Measurements from ENCODE around the gene ARPC5. TPM values are rescaled to one million over a fixed set of nuclear protein-coding genes. Genes with fewer than 3 reads are reported as not detected.

ARPC5 gene
- total RNA-seq, 1 experiment from 2014 or later: 158 TPM

DNA sequence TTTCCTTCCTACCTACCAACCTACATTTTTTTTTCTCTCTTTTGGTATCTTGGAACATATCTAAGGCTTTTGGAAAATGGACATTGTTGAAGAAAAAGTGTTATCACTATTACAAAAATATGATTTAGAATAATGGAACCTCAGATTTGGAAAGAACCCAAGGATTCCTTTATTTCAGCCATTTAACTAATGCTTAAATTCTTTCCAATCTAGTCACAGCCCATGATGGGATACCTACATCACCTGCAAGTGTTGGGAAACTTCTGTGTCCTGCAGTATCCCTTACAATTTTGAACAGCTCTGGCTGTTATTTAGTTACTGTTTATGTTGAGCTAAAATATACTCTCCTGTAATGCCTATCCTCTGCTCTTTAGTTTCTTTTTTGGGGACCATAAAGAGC is 39.8 kb upstream of the ARPC5 start:
- DNase-seq (ENCODE audit: low spot score): no peak
- H3K9me3 ChIP-seq (ENCODE audit: low read depth, low read length, poor library complexity, severe bottlenecking): peaks cover 6% of the 10 kb centered on the region
- no peak overlapping the region for H3K4me3 ChIP-seq (ENCODE audit: low read depth, low read length, poor library complexity, severe bottlenecking)
- TF ChIP-seq, protein P1, sequence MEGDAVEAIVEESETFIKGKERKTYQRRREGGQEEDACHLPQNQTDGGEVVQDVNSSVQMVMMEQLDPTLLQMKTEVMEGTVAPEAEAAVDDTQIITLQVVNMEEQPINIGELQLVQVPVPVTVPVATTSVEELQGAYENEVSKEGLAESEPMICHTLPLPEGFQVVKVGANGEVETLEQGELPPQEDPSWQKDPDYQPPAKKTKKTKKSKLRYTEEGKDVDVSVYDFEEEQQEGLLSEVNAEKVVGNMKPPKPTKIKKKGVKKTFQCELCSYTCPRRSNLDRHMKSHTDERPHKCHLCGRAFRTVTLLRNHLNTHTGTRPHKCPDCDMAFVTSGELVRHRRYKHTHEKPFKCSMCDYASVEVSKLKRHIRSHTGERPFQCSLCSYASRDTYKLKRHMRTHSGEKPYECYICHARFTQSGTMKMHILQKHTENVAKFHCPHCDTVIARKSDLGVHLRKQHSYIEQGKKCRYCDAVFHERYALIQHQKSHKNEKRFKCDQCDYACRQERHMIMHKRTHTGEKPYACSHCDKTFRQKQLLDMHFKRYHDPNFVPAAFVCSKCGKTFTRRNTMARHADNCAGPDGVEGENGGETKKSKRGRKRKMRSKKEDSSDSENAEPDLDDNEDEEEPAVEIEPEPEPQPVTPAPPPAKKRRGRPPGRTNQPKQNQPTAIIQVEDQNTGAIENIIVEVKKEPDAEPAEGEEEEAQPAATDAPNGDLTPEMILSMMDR (conservative IDR thresholded peaks at IDR 0.05; ENCODE audit: low read depth, low read length): no peak
- no peak for TF ChIP-seq EZH2 (IDR thresholded peaks at IDR 0.05; ENCODE audit: borderline replicate concordance, low read depth, low read length, poor library complexity, severe bottlenecking)
- intact Hi-C loops (cut with micrococcal nuclease; ENCODE audit: unreplicated experiment): no loop called here
- CTCF ChIA-PET: interaction anchor here (1.0 kb wide), 1 partner anchor 20 kb away, joined by 3 read pairs; no protein-coding TSS in a partner anchor
- H3K4me1 ChIP-seq (ENCODE audit: insufficient read depth, low read length, poor library complexity, severe bottlenecking): peaks cover 6% of the 10 kb centered on the region
- no peaks in the 10 kb centered on the region for H3K27me3 ChIP-seq (replicated peaks; ENCODE audit: insufficient read depth, low read depth, low read length, poor library complexity)
- no TSS peak for BruUV-seq (replicated peaks)
- POLR2A ChIA-PET (ENCODE audit: low non-redundant PET): no interaction called here
- no peak overlapping the region for H3K27ac ChIP-seq (ENCODE audit: low read depth, low read length, poor library complexity, severe bottlenecking)
- H3K36me3 ChIP-seq (ENCODE audit: insufficient read depth, low read length, poor library complexity, severe bottlenecking): no peaks in the 10 kb centered on the region

DNA sequence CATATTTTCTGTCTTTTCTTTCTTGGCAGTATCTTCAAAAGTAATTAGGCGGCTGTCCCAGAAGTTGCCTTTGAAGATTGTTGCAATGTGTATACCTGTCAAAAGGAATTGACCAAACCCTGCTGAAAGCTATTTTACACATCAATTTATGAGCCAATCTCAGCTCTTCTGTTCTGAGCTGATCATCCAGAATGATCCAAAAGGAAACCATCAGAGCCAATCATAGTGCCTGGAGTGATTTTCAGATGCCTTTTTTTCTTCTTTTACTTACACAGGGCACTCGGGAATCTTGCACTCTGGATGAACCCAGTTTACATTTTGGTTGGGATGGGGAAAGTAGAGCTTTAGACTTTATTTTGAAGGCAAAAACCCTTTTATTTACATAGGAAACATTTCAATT is 39.3 kb upstream of the ARPC5 start:
- ChIA-PET CTCF (interaction anchor here (1.0 to 1.4 kb wide), 2 partner anchors 10 to 20 kb away, joined by 3 to 5 read pairs; no protein-coding TSS in a partner anchor), POLR2A (ENCODE audit: low non-redundant PET) (no interaction called here)
- no peak for TF ChIP-seq EZH2 (IDR thresholded peaks at IDR 0.05; ENCODE audit: borderline replicate concordance, low read depth, low read length, poor library complexity, severe bottlenecking)
- TF ChIP-seq, protein P1 (conservative IDR thresholded peaks at IDR 0.05; ENCODE audit: low read depth, low read length): no peak

DNA sequence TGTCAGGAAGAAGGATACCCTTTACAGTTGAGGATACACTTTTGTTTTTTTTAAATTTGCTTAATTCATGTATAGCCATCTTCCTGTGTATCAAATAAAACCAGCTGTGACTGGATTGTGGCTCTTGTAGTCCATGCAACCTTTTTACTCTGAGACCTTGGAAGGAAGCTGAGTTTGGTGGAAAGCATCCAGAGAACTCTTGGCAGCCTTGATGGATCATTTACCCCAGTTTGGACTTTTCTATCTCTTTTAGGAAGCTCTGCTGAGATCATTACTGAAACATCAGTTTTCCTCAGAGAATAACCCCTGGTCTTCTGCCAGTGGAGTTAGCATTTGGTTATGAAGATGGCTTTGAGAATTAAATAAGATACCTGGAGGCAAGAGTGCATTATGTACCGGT is 38.8 kb upstream of the ARPC5 start:
- Histone ChIP-seq H3K27me3 (replicated peaks; ENCODE audit: insufficient read depth, low read depth, low read length, poor library complexity) (no peaks in the 10 kb centered on the region), H3K27ac (ENCODE audit: low read depth, low read length, poor library complexity, severe bottlenecking) (no peak overlapping the region), H3K9me3 (ENCODE audit: low read depth, low read length, poor library complexity, severe bottlenecking) (peaks cover 6% of the 10 kb centered on the region), H3K36me3 (ENCODE audit: insufficient read depth, low read length, poor library complexity, severe bottlenecking) (no peaks in the 10 kb centered on the region), H3K4me1 (ENCODE audit: insufficient read depth, low read length, poor library complexity, severe bottlenecking) (peaks cover 6% of the 10 kb centered on the region), H3K4me3 (ENCODE audit: low read depth, low read length, poor library complexity, severe bottlenecking) (no peak overlapping the region)
- DNase-seq (ENCODE audit: low spot score): no peak
- intact Hi-C loops (cut with micrococcal nuclease; ENCODE audit: unreplicated experiment): no loop called here
- TF ChIP-seq, protein P1 (conservative IDR thresholded peaks at IDR 0.05; ENCODE audit: low read depth, low read length): no peak
- no peak for TF ChIP-seq EZH2 (IDR thresholded peaks at IDR 0.05; ENCODE audit: borderline replicate concordance, low read depth, low read length, poor library complexity, severe bottlenecking)
- no TSS peak for BruUV-seq (replicated peaks)
- ChIA-PET POLR2A (ENCODE audit: low non-redundant PET) (no interaction called here), CTCF (interaction anchor here (1.4 kb wide), 1 partner anchor 10 kb away, joined by 5 read pairs; no protein-coding TSS in a partner anchor)

More for the DNA sequence above, 39.3 kb upstream of the ARPC5 start:
- no TSS peak for BruUV-seq (replicated peaks)
- DNase-seq (ENCODE audit: low spot score): no peak
- Histone ChIP-seq H3K27ac (ENCODE audit: low read depth, low read length, poor library complexity, severe bottlenecking) (no peak overlapping the region), H3K9me3 (ENCODE audit: low read depth, low read length, poor library complexity, severe bottlenecking) (peaks cover 6% of the 10 kb centered on the region), H3K36me3 (ENCODE audit: insufficient read depth, low read length, poor library complexity, severe bottlenecking) (no peaks in the 10 kb centered on the region), H3K4me3 (ENCODE audit: low read depth, low read length, poor library complexity, severe bottlenecking) (no peak overlapping the region), H3K27me3 (replicated peaks; ENCODE audit: insufficient read depth, low read depth, low read length, poor library complexity) (no peaks in the 10 kb centered on the region), H3K4me1 (ENCODE audit: insufficient read depth, low read length, poor library complexity, severe bottlenecking) (peaks cover 6% of the 10 kb centered on the region)
- intact Hi-C loops (cut with micrococcal nuclease; ENCODE audit: unreplicated experiment): no loop called here

Data from A673 (cell line).